ENCODE data around the gene RCOR1.
"Not testable (repeated sequence)": the region's sequence is repeated elsewhere in the genome, so short reads cannot be mapped to it uniquely, and the experiment has no call there.

RCOR1 gene

DNA sequence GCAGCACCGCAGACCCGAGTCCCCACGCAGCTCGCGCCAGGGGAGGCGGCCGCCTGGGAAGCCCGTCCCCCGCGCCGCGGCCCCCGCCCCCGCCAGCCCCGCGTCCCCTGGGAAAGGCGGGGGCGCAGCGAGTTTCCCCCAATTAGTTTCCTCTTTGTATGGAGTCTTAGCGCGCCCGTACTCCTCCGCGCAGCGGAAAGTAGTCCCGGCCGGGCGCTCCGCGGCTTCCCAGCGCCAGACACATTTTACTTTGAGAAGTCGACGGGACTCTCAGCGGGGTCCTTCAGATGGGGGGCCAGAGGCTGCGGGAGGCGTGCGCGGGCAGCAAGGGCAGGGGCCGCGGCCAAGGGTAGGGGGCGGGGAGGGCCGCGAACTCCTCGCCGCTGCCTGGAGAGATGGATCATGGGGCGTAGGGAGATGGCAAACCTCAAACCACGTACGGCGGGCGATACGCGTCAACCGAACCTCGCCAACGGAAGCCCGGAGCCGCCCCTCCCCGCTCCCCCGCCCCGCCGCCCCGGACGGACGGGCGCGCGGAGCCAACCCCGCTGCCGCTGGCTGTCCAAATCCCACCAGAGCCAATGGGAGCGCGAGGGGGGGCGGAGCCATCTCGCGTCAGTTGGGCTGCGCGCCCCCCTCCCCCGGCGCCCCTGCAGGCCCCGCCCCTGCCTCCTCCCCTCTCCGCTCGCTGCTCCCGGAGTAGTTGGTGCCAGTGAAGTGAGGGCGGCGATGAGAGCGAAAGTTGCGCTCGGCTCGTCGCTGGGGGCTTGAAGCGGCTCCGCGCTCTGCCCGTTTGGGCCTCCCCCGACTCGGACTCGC is at the start of gene RCOR1:
Gene RCOR1 (plus strand): TSS at position 706 of the 819 bp plus-strand sequence. CDS start 238 bp downstream, outside the sequence.
- DNase-seq = peak; percentile 98

DNA sequence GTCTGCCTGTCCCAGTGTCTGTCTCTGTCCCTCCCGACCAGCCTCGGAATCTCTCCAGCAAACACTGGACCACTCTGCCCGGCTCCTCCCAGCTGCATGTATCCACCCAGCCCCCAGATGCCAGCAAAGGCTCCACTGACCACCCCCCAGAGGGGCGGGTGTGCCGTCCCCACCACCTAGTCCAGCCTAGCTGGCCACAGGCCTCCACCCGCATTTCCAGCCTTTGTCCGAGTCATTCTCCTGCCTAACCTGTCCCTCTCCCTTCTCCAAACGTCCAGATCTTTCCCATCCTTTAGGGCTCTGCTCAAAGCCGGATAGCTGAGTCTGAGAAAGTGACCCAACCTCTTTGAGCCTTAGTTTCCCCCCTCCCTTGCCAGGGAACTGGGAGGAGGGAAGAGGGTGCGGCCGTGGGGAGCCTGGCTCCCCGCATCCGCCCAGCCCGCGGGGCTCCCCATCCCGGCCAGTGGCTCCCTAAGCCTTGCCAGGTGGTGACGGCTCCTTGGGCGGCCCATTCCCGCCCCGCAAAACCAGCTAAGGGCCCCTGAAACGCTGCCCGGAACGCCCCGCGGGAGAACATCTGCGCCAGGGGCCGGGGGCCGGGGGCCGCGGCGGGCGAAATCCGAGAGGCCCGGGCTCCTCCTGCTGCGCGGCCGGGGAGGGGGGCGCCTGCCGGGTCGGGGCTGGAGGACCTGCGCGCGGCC is 48.3 kb upstream of the RCOR1 start:
- DNase-seq = no peak

DNA sequence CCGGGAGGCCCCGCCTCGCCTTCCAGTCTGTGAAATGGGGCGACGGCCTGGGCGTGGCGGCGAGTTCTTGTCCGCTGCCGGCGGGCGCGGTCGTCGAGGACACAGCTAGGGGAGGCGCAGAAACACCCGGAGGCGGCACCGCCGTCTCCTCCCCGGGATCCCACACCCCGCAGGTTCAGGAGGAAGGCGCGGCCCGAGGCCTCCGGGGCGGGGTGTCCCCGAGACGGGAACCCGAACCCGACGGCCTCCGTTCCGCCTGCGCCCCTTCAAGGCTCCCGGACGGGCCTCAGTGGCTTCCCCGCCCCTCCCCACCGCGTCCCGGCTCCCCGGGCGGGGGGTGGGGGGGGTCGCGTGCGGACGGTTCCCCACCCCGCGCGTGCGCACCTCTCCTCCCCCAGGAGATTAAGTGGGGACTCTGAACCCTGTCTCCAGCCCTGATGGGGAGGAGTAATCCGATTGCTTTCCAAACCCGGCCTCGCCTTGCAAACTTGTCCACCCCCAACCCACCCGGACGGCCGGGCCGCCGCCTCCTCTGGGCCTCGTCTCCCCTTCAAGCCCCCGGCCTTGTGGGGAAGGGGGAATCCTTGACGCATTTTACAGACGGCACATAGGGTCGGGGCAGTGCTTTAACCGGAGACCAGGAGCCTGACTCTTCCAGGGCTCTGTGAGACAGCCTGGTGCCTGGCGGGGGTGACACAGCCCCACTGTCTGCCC is 47.5 kb upstream of the RCOR1 start:
- peak; percentile 24 for DNase-seq

DNA sequence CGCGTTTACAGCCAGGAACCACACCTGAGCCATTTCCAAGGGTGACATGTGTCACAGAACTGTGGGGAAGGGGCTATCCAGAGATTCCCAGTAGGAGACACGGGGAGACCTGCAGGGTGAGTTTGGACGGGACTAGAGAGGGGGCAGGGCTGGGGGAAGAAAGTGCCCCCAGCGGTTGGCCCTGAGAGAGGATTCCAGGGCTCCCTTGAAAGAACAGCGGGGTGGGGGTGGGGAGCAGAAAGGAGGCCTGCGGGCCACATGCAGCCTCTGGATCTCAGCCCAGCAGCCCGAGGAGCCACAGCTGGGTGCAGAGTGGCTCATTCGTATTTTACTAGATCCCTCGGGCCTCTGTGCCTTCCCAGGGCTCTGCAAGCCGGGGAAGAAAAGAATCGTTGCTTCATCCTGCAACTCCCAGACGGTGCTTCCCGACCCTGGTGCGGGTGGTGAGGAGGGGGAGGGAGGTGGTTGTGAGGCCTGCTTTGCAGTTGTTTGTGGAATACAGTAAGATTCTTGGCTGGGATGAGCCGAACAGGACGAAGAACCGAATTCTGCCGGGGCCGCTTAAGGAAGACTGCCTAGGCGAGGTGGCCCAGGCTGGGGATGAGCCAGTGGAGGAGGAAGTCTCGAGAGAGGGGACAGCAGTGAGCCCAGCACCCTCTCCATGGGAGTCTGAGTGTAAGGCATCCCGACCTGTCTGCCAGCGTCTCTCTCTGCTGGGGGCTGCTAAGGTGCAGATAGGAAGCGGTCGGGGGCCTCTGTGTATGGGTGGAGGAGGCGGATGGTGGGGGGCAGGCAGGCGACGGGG is 46.8 kb upstream of the RCOR1 start:
- DNase-seq = no peak

DNA sequence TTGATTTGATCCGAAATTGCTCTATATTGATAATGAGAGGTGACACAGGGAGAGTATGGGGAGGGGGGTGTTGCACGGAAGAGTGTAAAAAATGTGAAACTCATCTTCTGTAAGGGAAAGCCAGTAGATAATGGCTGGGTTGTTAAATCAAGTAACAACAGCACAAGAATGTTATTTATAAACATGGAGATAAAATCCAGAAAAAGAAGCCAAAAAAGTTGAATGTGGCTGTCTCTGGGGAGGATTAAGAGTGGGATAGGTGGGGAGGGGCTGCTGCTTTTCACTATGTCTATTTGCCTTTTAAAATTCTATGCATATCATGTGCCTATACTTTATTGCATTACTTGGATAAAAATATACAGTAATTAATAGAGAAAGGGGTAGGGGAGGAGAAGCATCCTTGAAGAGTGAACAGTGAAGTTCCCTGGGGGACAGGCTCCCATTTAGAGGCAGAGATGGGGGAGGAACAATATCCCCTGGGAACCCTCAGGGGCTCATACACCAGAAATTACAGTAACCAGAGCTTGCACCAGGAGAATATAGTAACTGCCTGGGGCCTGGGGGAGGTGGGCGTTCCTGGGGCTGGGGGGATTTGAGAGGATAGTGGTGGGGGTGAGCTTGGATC is 43.7 kb upstream of the RCOR1 start:
- DNase-seq = no peak

DNA sequence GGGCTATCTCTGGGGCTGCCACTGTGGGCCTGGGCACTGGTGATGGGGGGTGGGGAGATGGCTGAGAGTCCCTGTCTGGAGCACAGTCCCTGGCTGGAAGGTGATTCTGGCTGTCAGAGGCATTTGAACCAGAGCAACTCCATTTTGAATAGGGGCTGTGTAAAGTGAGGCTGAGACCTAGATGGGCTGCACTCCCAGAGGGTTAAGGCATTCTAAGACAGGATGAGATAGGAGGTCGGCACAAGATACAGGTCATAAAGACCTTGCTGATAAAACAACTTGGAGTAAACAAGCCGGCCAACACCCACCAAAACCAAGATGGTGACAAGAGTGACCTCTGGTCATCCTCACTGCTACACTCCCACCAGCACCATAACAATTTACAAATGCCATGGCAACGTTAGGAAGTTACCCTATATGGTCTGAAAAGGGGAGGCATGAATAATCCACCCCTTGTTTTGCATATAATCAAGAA is 41.5 kb upstream of the RCOR1 start:
- not testable (repeated sequence) for DNase-seq

DNA sequence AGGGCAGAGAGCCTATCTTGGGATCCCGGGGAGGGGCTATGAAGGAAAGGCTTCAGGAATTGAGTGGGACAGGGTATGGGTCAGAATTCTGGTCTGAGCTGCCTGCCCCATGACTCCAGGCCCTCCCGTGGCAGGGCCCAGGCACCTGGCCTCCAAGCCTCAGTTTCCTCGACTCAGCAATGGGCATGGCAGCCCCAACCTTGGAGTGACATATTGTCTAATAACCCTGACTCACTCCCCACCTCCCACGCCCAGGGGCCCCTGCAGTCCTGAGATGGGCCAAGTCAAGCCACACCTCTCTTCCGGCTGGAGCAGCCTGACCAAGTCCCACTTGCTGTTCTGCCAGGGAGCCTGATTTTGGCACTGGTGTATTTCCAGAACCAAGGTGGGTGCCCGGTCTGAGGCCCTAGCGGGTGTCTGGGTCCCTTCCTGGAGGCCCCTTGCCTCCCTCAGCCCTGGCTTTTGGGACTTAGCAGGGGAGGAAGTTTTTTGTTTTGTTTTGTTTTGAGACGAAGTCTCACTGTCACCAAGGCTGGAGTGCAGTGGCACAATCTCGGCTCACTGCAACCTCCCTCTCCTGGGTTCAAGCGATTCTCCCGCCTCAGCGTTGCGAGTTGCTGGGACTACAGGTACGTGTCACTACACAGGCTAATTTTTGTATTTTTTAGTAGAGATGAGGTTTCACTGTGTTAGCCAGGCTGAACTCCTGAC is 40.3 kb upstream of the RCOR1 start:
- no peak for DNase-seq

DNA sequence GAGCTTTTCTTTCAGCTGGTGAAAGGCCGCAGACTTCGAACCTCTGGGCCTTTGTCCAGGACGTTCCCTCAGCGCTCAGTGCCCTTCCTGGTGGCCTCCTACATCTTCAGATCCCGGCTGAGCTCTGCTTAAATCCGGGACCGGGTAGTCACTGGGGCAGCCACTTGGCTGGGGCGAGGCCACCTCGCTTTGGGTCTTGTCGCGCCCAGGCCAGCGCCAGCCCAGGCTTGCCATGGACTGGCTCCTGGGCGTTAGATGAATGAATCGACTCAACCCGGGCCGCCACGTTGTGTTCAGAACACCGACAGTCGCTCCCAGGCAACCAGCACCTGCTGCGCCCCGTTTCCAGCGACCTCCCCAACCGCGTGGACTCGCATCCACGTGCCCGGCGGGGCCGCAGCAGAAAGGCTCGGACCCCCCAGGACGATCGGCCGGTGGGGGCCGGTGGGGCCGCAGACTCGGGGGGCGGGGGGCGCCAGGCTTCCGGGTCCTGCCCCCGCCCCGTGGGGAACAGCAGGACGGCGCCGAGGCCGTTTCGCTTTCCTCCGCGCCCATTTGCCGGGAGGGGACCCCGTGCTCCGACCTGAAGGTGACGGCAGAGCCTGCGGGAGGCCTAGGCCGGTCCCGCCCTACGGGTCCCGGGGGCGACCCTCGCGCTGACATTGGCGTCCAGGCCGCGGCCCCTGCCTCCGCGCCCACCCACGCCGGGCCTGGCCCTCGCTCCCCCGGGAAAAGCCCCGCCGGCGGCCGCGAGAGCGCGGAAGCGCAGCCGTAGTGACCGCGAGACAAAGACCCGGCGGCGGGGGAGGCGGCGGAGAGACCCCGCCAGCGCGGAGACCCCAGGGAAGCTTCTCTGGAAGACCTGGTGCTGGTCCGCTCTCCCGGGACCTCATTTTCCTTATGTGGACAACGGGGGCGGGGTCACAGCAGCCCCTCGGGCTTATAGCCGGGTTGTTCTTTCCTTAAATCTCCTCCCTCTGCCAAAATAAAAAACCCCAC is 37.3 kb upstream of the RCOR1 start:
- DNase-seq = peak; percentile 68

DNA sequence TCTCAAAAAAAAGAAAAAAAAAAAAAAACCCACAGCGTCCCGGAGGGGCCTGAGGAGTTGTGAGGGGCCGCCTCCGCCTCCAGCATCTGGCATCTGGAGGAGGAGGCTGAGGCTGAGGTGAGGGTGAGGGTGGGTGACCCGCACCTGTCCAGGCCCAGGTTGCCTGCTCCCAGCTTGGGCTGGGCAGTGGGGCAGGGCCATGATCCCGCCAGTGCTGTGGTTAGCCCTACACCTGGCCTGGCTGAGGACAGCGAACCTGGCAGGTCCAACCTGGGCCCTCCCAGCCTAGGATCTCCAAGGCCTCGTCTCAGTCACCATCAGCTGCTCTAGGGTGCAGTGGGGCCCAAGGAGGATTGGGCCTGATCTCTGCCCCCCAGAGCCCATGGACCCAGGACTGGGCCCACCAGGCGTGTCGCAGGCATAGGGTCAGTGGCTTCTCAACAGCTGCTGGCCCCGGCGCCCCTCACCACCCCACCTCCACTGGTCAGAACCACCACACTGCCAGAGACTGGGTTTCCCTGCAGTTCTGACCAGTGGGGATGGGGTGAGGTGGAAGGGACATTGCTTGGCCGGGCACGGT is 36.3 kb upstream of the RCOR1 start:
- DNase-seq = no peak

DNA sequence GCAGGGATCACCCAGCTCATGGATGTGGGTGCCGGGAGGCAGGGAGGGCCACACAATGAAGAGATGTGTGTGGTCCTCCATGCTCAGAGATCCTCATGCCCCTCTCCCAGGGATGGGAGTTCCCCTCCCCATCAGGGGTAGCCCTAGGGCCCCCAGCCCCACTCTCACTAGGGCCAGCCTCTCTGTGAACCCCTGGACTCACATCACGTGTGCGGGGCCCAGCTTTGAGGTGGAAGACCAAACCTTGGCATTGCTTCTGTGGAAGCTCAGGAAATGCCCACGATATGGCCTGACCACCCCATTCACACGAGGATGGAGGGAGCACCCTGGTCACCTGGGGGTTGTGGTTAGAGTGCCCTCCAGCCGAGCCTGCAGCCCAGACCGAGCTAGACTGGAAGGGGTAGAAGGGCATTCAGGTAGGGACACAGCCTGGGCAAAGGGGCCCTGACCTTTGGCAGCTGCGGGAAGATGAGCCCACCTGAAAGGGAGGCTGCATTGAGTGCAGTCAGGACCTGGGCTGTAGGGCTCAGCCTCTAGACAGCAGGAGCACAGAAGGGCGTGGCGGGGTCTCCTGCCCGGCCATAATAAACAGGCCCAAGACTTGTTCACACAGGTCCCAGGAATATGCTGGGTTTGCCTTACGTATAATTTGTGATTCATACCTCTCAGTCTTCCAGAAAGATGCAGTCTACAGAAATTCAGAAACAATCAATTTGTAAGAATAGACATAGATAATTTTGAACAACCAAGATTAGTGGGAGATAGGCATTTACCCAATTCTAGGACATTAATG is 34.8 kb upstream of the RCOR1 start:
- no peak for DNase-seq

DNA sequence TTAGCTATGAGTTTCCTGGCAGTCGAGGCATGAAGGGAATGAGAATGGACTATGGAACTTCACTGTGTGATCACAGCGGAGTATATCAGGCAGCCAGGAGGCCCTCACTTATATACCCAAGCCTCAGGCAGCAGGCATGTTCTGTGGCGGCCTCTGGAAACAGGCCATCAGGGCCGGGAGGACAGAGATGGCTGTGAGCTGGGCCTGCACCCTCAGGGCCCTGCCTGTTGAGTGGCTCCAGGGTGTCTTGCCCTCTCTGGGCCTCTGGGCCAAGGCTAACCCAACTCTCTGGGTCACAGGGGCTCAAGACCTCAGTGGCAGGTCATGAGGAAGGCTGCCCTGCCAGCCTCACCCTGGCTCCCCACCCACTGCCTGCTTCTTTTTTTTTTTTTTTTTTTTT is 33.9 kb upstream of the RCOR1 start:
- no peak for DNase-seq

DNA sequence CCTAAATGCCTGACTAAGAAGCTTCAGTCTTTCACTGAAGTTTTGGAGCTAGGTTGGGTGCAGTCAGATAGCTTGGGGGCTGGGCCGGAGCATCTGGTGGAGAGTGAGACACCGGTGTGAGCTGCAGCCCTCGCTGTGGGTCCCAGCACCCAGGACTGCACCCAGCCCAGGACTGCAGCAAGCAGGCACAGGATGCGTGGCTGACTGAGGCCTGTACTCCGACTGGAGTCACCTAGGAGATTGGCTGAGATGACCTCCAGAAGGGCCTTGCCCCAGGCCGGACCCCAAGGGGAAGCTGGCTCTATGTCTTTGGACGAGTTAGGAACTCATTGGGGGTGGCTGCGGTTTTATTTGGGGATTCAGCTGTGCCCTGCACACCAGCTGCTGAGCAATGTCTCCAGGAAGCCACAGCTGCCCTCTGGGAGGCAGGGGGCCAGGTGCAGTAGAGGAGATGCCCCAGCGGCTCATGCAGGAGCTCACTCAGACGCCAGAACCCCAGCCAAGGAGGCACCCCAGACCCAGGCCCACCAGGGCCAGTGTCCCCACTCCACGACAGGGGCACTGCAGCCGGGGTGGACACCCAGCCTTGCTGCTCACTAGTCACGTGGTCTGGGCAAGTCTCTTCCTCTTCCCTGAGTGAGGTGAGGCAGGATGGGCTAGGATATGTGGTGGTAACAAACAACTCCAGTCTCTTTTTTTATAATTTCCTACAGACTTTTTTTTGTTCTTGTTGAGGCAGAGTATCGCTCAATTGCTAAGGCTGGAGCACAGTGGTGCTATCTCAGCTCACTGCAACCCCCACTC is 31.8 kb upstream of the RCOR1 start:
- no peak for DNase-seq

DNA sequence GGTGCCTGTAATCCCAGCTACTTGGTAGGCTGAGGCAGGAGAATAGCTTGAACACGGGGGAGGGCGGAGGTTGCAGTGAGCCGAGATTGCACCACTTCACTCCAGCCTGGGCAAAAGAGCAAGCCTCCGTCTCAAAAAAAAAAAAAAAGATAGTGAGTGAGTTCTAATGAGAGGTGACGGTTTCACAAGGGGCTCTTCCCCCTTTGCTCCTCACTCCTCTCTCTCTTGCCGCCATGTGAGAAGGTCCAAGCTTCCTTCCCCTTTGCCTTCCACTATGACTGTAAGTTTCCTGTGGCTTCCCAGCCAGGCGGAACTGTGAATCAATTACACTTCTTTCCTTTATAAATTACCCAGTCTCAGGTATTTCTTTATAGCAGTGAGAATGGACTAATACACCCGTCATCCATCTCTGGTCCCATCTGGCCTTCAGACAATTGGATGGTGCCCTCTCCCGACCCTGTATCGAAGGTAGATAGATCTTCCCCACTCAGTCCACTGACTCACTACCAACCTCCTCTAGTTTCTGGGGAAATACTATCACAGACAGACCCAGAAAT is 27.0 kb upstream of the RCOR1 start:
- peak; percentile 25 for DNase-seq

DNA sequence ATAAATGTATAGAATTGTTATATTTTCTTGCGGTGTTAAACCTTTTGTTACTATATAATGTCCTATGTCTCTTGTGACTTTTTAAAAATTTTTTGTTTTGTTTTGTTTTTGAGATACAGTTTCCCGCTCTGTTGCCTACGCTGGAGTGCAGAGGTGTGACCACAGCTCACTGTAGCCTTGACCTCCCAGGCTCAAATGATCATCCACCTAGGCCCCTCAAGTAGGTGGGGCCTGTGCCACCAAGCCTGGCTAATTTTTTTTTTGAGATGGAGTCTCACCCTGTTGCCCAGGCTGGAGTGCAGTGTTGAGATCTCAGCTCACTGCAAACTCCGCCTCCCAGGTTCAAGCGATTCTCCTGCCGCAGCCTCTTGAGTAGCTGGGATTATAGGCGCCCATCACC is 26.5 kb upstream of the RCOR1 start:
- no peak for DNase-seq

DNA sequence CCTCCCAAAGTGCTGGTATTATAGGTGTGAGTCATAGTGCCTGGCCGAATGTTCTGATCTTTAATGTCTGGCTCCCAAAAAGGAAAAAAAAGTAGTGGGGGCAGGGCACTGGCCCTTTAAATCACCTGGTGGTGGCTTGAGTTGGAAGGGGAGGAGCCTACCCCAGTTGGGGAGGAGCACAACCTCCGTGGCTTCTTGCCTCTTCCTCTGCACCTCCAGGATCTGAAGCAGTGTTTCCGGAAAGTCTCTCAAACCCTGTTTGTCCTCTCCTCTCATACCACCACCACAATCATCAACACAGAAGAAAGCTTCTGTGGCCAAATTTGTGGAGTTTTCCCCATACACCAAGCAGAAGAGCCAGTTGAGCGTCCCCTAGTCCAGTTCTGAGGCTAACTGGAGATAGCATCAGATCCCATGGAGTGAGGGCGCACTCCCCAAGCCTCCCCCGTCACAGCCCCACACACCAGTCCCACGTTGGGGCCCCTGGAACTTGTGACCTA is 24.3 kb upstream of the RCOR1 start:
- peak; percentile 62 for DNase-seq

DNA sequence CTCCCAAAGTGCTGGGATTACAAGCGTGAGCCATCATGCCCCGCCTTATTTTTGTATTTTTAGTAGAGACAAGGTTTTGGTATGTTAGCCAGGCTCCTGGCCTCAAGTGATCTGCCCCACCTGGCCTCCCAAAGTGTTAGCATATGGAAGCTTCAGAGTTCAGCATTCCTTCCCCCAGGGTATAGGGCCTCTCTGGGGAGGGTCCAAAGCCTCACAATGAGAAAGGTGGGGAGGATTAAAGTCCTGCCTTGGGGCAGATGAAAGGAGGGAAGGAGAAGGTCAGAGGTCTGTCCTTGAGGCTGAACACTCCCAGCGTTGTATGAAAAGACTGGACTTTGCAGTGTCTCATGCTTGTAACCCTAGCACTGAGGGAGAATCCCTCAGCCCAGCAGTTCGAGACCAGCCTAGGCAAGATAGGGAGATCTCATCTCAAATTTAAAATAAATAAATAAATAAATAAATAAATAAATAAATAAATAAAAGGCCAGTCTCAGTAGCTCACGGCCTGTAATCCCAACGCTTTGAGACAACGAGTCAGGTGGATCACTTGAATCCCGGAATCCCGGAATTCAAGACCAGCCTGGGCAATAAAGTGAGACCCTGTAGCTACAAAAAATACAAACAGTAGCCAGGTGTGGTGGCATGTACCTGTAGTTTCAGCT is 22.0 kb upstream of the RCOR1 start:
- no peak for DNase-seq

DNA sequence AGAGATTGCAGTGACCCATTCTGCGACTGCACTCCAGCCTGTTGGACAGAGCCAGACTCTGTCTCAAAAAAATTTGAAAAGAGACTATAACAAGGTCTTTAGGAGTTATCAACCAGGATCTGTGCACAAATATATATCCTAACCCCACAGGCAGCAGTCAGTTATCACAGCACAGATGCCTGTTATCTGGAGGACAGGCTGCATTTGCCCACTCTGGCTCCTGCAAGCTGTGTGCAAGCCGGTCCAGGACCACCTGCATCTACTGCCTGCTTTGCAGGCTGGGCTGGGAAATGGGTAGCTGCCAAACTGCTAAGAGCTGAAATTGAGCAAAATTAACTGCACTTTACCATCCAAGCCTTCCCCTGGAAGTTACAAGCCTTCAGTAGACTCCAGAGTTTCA is 21.4 kb upstream of the RCOR1 start:
- DNase-seq = no peak

Measured in CD4-positive, alpha-beta T cell treated with Interleukin-21 for 1 hour (primary cell).